ENCODE measurements around the gene RBM20. TPM values are rescaled to one million over a fixed set of nuclear protein-coding genes. Genes with fewer than 3 reads are reported as not detected.

RBM20 gene
- total RNA-seq, 2 experiments from 2014 or later, result not detected

DNA sequence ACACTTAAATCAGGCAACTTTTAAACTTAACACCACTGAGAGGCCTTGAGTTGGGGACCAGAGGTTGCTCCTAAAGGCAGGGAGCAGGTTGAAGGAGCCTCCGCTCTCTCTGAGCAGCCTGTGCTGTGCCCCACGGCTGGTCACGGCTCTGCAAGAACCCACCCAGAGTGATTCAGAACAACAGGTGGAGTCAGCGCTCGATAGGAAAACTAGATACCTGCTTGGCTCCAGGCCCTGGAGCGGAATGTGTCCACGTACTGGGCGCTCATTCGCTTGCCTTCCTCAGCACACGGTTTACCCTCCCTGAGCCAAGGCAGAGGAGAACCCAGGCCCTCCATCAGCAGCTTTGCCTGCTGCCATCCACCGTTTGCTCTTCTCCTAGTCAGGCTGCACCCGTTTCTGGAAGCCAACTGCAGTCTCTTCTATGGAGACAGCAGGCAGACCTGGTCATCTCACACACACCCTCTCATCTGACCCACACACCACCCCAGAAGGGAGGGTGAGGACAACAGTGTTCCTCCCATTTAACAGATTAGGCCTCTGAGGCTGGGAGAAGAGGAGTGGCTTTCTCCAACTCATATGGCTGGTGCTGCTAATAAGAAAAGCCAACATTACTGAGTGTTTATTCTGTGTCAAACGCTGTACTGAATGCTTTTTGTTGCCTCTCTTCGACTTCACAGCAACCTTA, 189.9 kb downstream of the RBM20 start:
- no peak overlapping the region for H3K27ac Mint-ChIP-seq

DNA sequence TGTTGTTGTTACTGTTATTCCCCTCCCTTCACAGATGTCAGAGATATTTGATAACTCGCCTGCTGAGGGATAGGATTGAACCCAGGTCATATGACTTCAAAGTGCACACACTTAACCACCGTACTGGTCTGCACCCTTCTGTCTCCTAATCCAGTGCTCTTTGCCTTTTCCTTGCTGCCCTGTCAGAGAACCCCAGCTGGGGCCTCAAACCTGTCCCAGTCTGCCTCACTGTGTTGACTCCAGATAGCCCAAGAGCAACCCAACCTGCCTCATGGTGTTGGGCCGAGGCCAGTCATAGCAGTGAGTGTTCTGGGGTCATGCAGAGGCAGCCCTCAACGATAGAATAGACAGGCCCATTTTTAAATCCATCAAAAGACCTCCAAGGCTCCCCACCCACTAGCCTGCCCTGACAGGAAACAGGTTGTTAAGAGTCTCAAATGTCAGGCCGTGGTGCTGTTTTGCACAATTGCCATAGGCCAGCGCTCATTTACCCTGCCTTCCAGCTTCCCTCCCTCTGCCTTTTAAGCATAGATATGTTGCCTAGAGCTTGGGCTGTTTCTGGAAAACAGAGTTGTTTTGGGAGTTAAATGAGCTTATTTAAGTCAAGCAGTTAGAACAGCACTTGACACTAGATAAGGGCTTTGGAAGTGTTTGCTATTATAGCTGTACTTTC, 190.6 kb downstream of the RBM20 start:
- H3K9me3 Mint-ChIP-seq, result no peaks in the 10 kb centered on the region
- POLR2A ChIA-PET, result no interaction called here
- H3K4me1 Mint-ChIP-seq, result peaks cover 36% of the 10 kb centered on the region
- no peaks in the 10 kb centered on the region for H3K36me3 Mint-ChIP-seq (ENCODE audit: low read depth)
- CTCF ChIA-PET, result interaction anchor here (1.0 to 1.2 kb wide), 3 partner anchors 12 to 18 kb away, joined by 3 to 5 read pairs (median 5); no protein-coding TSS in a partner anchor
- peak; percentile 20 for DNase-seq
- H3K27me3 Mint-ChIP-seq, result no peaks in the 10 kb centered on the region
- no peak overlapping the region for H3K4me3 Mint-ChIP-seq
- H3K27ac Mint-ChIP-seq, result peak overlapping the region; percentile 56

More for the DNA sequence above, 189.9 kb downstream of the RBM20 start:
- Mint-ChIP-seq H3K9me3 (no peaks in the 10 kb centered on the region), H3K36me3 (ENCODE audit: low read depth) (no peaks in the 10 kb centered on the region), H3K4me3 (no peak overlapping the region), H3K4me1 (peaks cover 36% of the 10 kb centered on the region), H3K27me3 (no peaks in the 10 kb centered on the region)
- DNase-seq, result no peak
- ChIA-PET CTCF (interaction anchor here (0.8 to 1.4 kb wide), 2 partner anchors 19 to 34 kb away, joined by 3 read pairs; no protein-coding TSS in a partner anchor), POLR2A (no interaction called here)

DNA sequence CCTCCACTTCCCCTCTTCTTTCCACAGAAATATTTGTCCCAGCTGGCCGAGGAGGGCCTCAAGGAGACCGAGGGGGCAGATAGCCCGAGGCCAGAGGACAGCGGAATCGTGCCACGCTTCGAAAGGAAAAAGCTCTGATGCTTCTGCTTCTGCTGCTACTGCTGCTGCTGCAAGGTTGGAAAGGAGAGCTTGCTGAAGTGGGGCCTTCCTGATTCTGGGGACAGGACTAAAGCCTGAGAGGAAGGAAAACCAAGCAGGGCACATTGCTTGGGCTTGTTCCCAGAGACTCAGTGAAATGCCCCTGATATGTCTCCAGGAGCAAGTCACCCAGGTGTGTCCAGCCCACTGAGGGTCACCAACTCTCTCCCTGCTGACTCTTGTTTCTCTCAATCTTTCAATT, 191.7 kb downstream of the RBM20 start:
- no peak for DNase-seq
- CTCF ChIA-PET, result interaction anchor here (0.6 to 1.3 kb wide), 6 partner anchors 10 to 63 kb away, joined by 3 to 8 read pairs (median 4); no protein-coding TSS in a partner anchor
- POLR2A ChIA-PET, result no interaction called here
- Mint-ChIP-seq H3K36me3 (ENCODE audit: low read depth) (no peaks in the 10 kb centered on the region), H3K9me3 (no peaks in the 10 kb centered on the region), H3K4me3 (no peak overlapping the region), H3K27ac (no peak overlapping the region), H3K27me3 (no peaks in the 10 kb centered on the region), H3K4me1 (peaks cover 36% of the 10 kb centered on the region)

DNA sequence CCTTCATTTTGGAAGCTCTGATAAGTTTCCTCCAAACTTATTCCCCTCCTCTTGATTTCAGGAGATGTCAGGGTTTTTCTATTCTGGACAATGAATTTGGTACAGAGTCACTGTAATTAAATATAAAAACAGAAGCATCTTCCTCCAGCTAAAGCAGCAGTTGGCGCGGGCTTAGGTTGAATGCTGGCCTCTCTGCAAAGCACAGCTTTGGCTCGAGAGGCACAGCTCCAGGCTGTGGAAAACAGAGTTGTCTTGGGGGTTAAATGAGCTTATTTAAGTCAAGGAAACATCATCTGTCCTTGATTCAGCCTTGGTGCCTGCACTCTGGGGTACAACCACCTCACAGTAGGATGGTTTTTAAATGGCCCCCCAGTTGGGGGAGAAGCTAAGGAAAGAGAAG, 192.6 kb downstream of the RBM20 start:
- Mint-ChIP-seq H3K4me3 (no peak overlapping the region), H3K36me3 (ENCODE audit: low read depth) (no peaks in the 10 kb centered on the region), H3K4me1 (peaks cover 36% of the 10 kb centered on the region), H3K27me3 (no peaks in the 10 kb centered on the region), H3K9me3 (no peaks in the 10 kb centered on the region), H3K27ac (peak overlapping the region; percentile 14)
- POLR2A ChIA-PET, result no interaction called here
- CTCF ChIA-PET, result interaction anchor here (0.7 to 1.6 kb wide), 5 partner anchors 10 to 71 kb away, joined by 3 to 8 read pairs (median 3); no protein-coding TSS in a partner anchor
- no peak for DNase-seq

GRCh38 chr10:110837418-110838171, 193.5 kb downstream of the RBM20 start:
- POLR2A ChIA-PET, result no interaction called here
- Mint-ChIP-seq H3K4me1 (peaks cover 40% of the 10 kb centered on the region), H3K36me3 (ENCODE audit: low read depth) (no peaks in the 10 kb centered on the region), H3K27me3 (no peaks in the 10 kb centered on the region), H3K4me3 (no peak overlapping the region), H3K27ac (no peak overlapping the region), H3K9me3 (no peaks in the 10 kb centered on the region)
- DNase-seq, result no peak
- CTCF ChIA-PET, result interaction anchor here (1.0 to 1.6 kb wide), 2 partner anchors 9 to 35 kb away, joined by 3 to 4 read pairs; no protein-coding TSS in a partner anchor

DNA sequence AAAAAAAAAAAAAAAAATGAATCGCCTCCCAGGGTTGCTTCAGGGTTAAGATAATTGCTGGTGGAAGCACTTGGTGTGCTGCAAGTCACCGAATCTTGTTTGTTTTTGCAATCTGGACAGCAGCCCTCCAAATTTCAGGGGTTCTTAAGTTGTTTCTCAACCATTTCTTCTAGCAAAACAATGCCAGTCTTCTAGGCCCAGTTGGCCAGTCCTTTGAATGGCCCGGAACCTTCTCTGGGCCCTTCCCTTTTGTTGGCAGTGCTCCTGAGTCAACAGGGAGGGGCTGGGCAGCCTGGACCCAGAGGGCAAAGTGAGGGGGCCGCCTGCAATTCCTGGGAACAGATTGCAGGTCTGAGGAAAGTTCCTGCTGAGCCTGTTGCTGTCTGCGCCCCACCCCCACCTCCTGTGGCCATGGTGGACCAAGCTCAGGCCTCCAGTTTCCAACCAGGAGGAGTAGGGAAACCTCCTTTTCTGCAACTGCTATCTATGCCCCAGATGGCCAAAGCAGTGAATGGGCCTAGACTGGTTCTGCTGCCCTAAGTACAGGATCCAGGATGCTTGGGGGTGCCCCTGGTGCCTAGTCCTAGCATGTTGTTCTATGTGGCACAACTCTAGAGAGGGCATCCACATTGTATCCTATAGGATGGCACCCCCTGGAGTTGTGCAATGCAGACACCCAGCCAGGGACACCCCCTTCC, 196.2 kb downstream of the RBM20 start:
- ChIA-PET CTCF (interaction anchor here (0.7 to 1.1 kb wide), 2 partner anchors 37 to 80 kb away, joined by 3 to 4 read pairs; no protein-coding TSS in a partner anchor), POLR2A (no interaction called here)
- no peak for DNase-seq
- no peaks in the 10 kb centered on the region for H3K9me3 Mint-ChIP-seq
- H3K27me3 Mint-ChIP-seq, result no peaks in the 10 kb centered on the region
- peaks cover 2% of the 10 kb centered on the region for H3K36me3 Mint-ChIP-seq (ENCODE audit: low read depth)
- no peak overlapping the region for H3K4me3 Mint-ChIP-seq
- no peak overlapping the region for H3K27ac Mint-ChIP-seq
- H3K4me1 Mint-ChIP-seq, result peaks cover 42% of the 10 kb centered on the region

DNA sequence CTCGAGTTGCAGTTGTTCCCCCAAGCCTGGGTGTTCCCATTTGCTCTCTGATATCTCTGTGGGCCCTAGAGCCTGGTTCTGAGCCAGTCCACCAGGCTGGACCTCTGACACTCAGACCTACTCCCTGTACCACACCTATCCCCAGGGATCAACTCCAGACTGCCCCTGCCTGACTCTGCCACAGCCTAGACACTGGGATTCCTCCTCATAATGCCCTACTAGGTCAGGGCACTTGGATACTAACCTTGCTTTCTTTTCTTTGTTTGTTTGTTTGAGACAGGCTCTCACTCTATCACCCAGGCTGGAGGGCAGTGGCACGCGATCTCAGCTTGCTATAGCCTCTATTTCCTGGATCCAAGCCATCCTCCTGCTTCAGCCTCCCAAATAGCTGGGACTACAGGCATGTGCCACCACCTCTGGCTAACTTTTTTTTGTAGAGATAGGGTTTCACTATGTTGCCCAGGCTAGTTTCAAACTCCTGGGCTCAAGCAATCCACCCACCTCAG, 196.8 kb downstream of the RBM20 start:
- no peak for DNase-seq
- Mint-ChIP-seq H3K4me1 (peaks cover 44% of the 10 kb centered on the region), H3K4me3 (no peak overlapping the region), H3K9me3 (no peaks in the 10 kb centered on the region), H3K27me3 (no peaks in the 10 kb centered on the region), H3K36me3 (ENCODE audit: low read depth) (peaks cover 2% of the 10 kb centered on the region), H3K27ac (no peak overlapping the region)
- ChIA-PET POLR2A (no interaction called here), CTCF (interaction anchor here (1.1 to 1.6 kb wide), 3 partner anchors 16 to 37 kb away, joined by 3 to 4 read pairs (median 3); no protein-coding TSS in a partner anchor)

- POLR2A ChIA-PET, result no interaction called here
Observed at GRCh38 chr10:110841767-110842267, 197.7 kb downstream of the RBM20 start.

DNA sequence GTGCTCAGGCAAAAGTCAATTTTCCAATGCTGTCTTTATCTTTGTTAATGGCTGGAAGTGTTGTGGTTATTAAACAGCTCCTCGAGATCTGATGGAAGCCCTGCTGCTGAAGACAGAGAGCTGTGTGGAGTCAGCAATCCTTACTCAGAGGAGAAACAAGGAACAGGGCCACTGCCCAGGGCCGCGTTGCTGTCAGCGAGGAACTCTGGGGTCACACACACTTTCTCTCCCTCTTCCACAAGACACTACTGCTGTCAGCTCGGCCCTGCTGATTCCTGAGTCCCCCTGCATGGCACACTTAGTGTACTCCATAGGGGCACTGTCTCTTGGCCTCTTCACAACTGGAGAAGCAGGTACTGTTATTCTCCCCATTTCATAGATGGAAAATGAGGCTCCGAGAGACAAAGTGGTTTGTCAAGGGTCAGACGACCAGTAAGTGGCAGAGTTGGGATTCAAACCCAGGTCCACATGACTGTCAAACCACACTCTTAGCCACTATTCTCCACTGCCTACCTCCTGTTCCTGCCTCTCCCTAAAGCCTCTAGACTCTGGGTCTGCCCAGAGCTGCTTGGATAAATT, 198.3 kb downstream of the RBM20 start:
- POLR2A ChIA-PET, result no interaction called here
- Mint-ChIP-seq H3K27ac (peak overlapping the region; percentile 79), H3K4me3 (no peak overlapping the region), H3K4me1 (peaks cover 39% of the 10 kb centered on the region), H3K36me3 (ENCODE audit: low read depth) (peaks cover 2% of the 10 kb centered on the region), H3K9me3 (no peaks in the 10 kb centered on the region), H3K27me3 (no peaks in the 10 kb centered on the region)
- CTCF ChIA-PET, result interaction anchor here (1.2 to 2.2 kb wide), 6 partner anchors 10 to 25 kb away, joined by 3 to 14 read pairs (median 4); no protein-coding TSS in a partner anchor
- no peak for DNase-seq

More at GRCh38 chr10:110841767-110842267, 197.7 kb downstream of the RBM20 start:
- no peak for DNase-seq
- H3K4me1 Mint-ChIP-seq, result peaks cover 41% of the 10 kb centered on the region
- H3K27ac Mint-ChIP-seq, result no peak overlapping the region
- CTCF ChIA-PET, result interaction anchor here (1.1 to 1.6 kb wide), 5 partner anchors 17 to 38 kb away, joined by 3 to 4 read pairs (median 3); no protein-coding TSS in a partner anchor
- no peaks in the 10 kb centered on the region for H3K9me3 Mint-ChIP-seq
- no peak overlapping the region for H3K4me3 Mint-ChIP-seq
- H3K36me3 Mint-ChIP-seq (ENCODE audit: low read depth), result peaks cover 2% of the 10 kb centered on the region
- no peaks in the 10 kb centered on the region for H3K27me3 Mint-ChIP-seq

DNA sequence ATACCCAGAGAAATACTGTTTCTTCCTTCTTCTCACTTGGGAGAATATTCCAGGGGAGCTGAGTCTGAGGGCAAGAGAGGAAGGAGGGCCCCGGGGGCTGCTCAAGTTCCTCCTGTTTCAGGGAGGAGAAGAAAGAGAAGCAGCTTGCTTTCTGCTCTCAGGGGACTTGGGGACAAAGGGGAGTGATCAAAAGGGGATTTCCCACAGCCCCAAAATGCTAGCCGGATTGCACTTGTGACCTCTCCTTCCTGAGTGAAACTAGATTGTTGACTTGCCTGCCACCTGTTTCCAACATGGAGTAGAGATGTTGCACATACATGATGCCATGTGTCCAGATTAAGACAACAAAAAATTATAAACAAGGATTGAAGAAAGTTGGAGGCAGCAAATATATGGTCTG, 198.9 kb downstream of the RBM20 start:
- Mint-ChIP-seq H3K4me3 (no peak overlapping the region), H3K9me3 (no peaks in the 10 kb centered on the region), H3K4me1 (peaks cover 35% of the 10 kb centered on the region), H3K27me3 (no peaks in the 10 kb centered on the region), H3K36me3 (ENCODE audit: low read depth) (peaks cover 2% of the 10 kb centered on the region), H3K27ac (peak overlapping the region; percentile 79)
- DNase-seq, result peak; percentile 64
- ChIA-PET POLR2A (no interaction called here), CTCF (interaction anchor here (1.2 to 2.2 kb wide), 4 partner anchors 10 to 25 kb away, joined by 3 to 14 read pairs (median 8); no protein-coding TSS in a partner anchor)

DNA sequence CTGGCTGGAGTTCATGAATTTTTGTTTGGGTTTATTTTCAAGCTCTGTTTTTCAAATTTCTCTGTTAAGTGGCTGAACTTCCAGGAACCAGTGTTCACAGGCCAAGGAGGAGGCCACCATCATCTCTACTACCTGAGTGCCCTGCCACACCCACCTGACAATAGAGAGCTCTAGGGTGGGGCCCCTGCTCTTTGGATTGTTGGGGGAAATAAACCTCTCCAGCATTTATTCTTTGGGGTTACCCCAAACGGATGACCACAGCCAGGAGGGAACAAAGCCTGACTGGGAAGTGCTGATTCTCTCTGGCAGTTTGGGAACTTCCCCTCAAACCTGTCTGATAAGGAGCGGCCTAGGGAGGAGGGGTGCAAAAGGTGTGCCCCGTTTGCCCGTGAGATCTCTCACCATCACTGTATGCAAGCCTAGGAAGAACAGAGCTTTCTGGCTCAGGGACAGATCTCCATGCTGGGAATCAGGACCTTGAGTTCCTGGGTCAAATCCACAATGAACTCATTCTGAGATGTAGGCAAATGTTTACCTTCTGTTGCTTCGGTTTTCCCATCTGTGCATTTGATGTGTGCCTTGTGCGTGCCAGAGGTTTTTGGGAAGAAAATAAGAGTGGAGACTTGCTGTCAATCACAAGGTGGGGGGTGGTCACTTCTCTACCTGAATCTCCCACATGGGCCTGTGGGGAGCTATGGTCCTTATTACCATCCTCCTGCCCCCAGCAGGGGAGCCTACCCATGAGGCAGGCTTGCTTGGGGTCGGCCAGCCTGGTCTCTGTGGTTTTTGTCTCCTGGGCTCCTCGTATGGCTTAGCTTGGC, 199.9 kb downstream of the RBM20 start:
- H3K4me1 Mint-ChIP-seq, result peaks cover 37% of the 10 kb centered on the region
- H3K36me3 Mint-ChIP-seq (ENCODE audit: low read depth), result peaks cover 4% of the 10 kb centered on the region
- CTCF ChIA-PET, result interaction anchor here (0.7 to 2.2 kb wide), 3 partner anchors 9 to 59 kb away, joined by 5 to 14 read pairs (median 12); no protein-coding TSS in a partner anchor
- DNase-seq, result no peak
- no peaks in the 10 kb centered on the region for H3K9me3 Mint-ChIP-seq
- POLR2A ChIA-PET, result no interaction called here
- no peak overlapping the region for H3K4me3 Mint-ChIP-seq
- H3K27ac Mint-ChIP-seq, result peak overlapping the region; percentile 79
- H3K27me3 Mint-ChIP-seq, result no peaks in the 10 kb centered on the region
